ENCODE results near the gene KCTD16.

The KCTD16 gene

GRCh38 chr5:144531188-144531587 is 360.5 kb downstream of the KCTD16 start:
- no peak overlapping the region for H3K4me3 Mint-ChIP-seq
- H3K27me3 Mint-ChIP-seq (ENCODE audit: low read depth, poor library complexity) = peaks cover 5% of the 10 kb centered on the region
- H3K9me3 Mint-ChIP-seq = peaks cover 26% of the 10 kb centered on the region
- no peaks in the 10 kb centered on the region for H3K4me1 Mint-ChIP-seq
- no peak for TF ChIP-seq CTCF (IDR thresholded peaks at IDR 0.05)
- H3K27ac Mint-ChIP-seq = no peak overlapping the region
- no peaks in the 10 kb centered on the region for H3K36me3 Mint-ChIP-seq (ENCODE audit: low read depth)
- no peak for DNase-seq

Data from nephron progenitor cell (in vitro differentiated cells).